Measurements from ENCODE around the gene MUC21.

- TF ChIP-seq POLR2A (IDR thresholded peaks at IDR 0.05; ENCODE audit: low read length): no peak
- no peak for TF ChIP-seq GATA1 (IDR thresholded peaks at IDR 0.05; ENCODE audit: low read depth, low read length)
Observed at GRCh38 chr6:30935018-30935417, 48.5 kb upstream of the MUC21 start.

Data from erythroblast (primary cell).